Upper lobe of left lung (tissue), 4 donors: ENCODE data around the gene HSPA1L.

ENCODE experiments used
- EP300 ChIP-seq, 4 donors: sonication (generic); formaldehyde crosslinking; IDR thresholded peaks; one replicate each; pipeline ENCODE4 v1.5.1; 2017; ENCODE audit warnings: antibody characterized with exemption in 4 of 4, control low read depth in 2 of 4
- POLR2A ChIP-seq, 4 donors: fragments of 450-650 bp; IDR thresholded peaks; one replicate each; pipeline ENCODE4 v1.5.1; 2016 to 2017; ENCODE audit warnings: antibody characterized with exemption in 4 of 4, mild to moderate bottlenecking in 2 of 4
- TF ChIP-seq, protein P1 (sequence below), 6 experiments: fragments of 450-650 bp in 4 of 6; fragments of 200-600 bp in 2 of 6; sonication (generic) in 2 of 6; IDR thresholded peaks; one replicate each; pipeline ENCODE4 v1.5.1; 2016 to 2019; ENCODE audit warnings: antibody characterized with exemption in 6 of 6

- TF ChIP-seq, protein P1, sequence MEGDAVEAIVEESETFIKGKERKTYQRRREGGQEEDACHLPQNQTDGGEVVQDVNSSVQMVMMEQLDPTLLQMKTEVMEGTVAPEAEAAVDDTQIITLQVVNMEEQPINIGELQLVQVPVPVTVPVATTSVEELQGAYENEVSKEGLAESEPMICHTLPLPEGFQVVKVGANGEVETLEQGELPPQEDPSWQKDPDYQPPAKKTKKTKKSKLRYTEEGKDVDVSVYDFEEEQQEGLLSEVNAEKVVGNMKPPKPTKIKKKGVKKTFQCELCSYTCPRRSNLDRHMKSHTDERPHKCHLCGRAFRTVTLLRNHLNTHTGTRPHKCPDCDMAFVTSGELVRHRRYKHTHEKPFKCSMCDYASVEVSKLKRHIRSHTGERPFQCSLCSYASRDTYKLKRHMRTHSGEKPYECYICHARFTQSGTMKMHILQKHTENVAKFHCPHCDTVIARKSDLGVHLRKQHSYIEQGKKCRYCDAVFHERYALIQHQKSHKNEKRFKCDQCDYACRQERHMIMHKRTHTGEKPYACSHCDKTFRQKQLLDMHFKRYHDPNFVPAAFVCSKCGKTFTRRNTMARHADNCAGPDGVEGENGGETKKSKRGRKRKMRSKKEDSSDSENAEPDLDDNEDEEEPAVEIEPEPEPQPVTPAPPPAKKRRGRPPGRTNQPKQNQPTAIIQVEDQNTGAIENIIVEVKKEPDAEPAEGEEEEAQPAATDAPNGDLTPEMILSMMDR (IDR thresholded peaks at IDR 0.05) = no peak
- TF ChIP-seq EP300 (IDR thresholded peaks at IDR 0.05) (no peak), POLR2A (IDR thresholded peaks at IDR 0.05) (no peak)
Measured at GRCh38 chr6:31779908-31780307, 35.2 kb downstream of the HSPA1L start.
